Measurements from ENCODE around the gene SLC38A2.

SLC38A2 gene

GRCh38 chr12:46351886-46352650, 20.5 kb downstream of the SLC38A2 start:
- Histone ChIP-seq H3K79me2 (ENCODE audit: insufficient read depth, low read length) (no peaks in the 10 kb centered on the region), H3K4me2 (ENCODE audit: low read depth, low read length, poor library complexity, severe bottlenecking) (no peak overlapping the region), H4K20me1 (ENCODE audit: low read depth, low read length) (no peaks in the 10 kb centered on the region), H3F3A (ENCODE audit: insufficient read depth) (no peaks in the 10 kb centered on the region), H3K27me3 (ENCODE audit: low read length) (no peaks in the 10 kb centered on the region), H2AFZ (ENCODE audit: low read depth, low read length, severe bottlenecking) (no peak overlapping the region), H3K9me2 (replicated peaks; ENCODE audit: insufficient read depth, low read length) (no peaks in the 10 kb centered on the region), H3K4me3 (ENCODE audit: insufficient read depth, low read length, poor library complexity, severe bottlenecking) (no peak overlapping the region), H3K36me3 (ENCODE audit: low read length) (no peaks in the 10 kb centered on the region), H3K9ac (ENCODE audit: low read length) (no peak overlapping the region), H3K9me3 (ENCODE audit: insufficient read depth, low read length) (no peaks in the 10 kb centered on the region), H3K27ac (ENCODE audit: low read depth, low read length) (no peak overlapping the region)
- TF ChIP-seq CTCF (IDR thresholded peaks at IDR 0.05; ENCODE audit: insufficient read depth, low read length, poor library complexity, severe bottlenecking) (no peak), EZH2phosphoT487 (conservative IDR thresholded peaks at IDR 0.05; ENCODE audit: low read length) (no peak)

GRCh38 chr12:46351138-46351537, 21.4 kb downstream of the SLC38A2 start:
- Histone ChIP-seq H3K4me2 (ENCODE audit: low read depth, low read length, poor library complexity, severe bottlenecking) (no peak overlapping the region), H3K27me3 (ENCODE audit: low read length) (no peaks in the 10 kb centered on the region), H3K9ac (ENCODE audit: low read length) (no peak overlapping the region), H3K4me3 (ENCODE audit: insufficient read depth, low read length, poor library complexity, severe bottlenecking) (no peak overlapping the region), H3K27ac (ENCODE audit: low read depth, low read length) (no peak overlapping the region), H4K20me1 (ENCODE audit: low read depth, low read length) (no peaks in the 10 kb centered on the region), H3F3A (ENCODE audit: insufficient read depth) (no peaks in the 10 kb centered on the region), H3K36me3 (ENCODE audit: low read length) (no peaks in the 10 kb centered on the region), H3K9me2 (replicated peaks; ENCODE audit: insufficient read depth, low read length) (no peaks in the 10 kb centered on the region), H2AFZ (ENCODE audit: low read depth, low read length, severe bottlenecking) (no peak overlapping the region), H3K79me2 (ENCODE audit: insufficient read depth, low read length) (no peaks in the 10 kb centered on the region), H3K9me3 (ENCODE audit: insufficient read depth, low read length) (no peaks in the 10 kb centered on the region)
- TF ChIP-seq EZH2phosphoT487 (conservative IDR thresholded peaks at IDR 0.05; ENCODE audit: low read length): no peak
- no peak for TF ChIP-seq CTCF (IDR thresholded peaks at IDR 0.05; ENCODE audit: insufficient read depth, low read length, poor library complexity, severe bottlenecking)

- no peaks in the 10 kb centered on the region for H4K20me1 ChIP-seq (ENCODE audit: low read depth, low read length)
- no peaks in the 10 kb centered on the region for H3K9me3 ChIP-seq (ENCODE audit: insufficient read depth, low read length)
- no peaks in the 10 kb centered on the region for H3K9me2 ChIP-seq (replicated peaks; ENCODE audit: insufficient read depth, low read length)
- no peak overlapping the region for H3K9ac ChIP-seq (ENCODE audit: low read length)
- no peak overlapping the region for H3K4me3 ChIP-seq (ENCODE audit: insufficient read depth, low read length, poor library complexity, severe bottlenecking)
- no peak overlapping the region for H3K4me2 ChIP-seq (ENCODE audit: low read depth, low read length, poor library complexity, severe bottlenecking)
- TF ChIP-seq EZH2phosphoT487 (conservative IDR thresholded peaks at IDR 0.05; ENCODE audit: low read length) (no peak), CTCF (IDR thresholded peaks at IDR 0.05; ENCODE audit: insufficient read depth, low read length, poor library complexity, severe bottlenecking) (no peak)
- H3K36me3 ChIP-seq (ENCODE audit: low read length): no peaks in the 10 kb centered on the region
- H3F3A ChIP-seq (ENCODE audit: insufficient read depth): no peaks in the 10 kb centered on the region
- no peaks in the 10 kb centered on the region for H3K27me3 ChIP-seq (ENCODE audit: low read length)
- H2AFZ ChIP-seq (ENCODE audit: low read depth, low read length, severe bottlenecking): no peak overlapping the region
- H3K27ac ChIP-seq (ENCODE audit: low read depth, low read length): no peak overlapping the region
- no peaks in the 10 kb centered on the region for H3K79me2 ChIP-seq (ENCODE audit: insufficient read depth, low read length)
These were observed 23.3 kb downstream of the SLC38A2 start for GRCh38 chr12:46349253-46349652.

All from SU-DHL-6 (cell line).